Memory B cell (primary cell): ENCODE measurements around the gene DDX23.
"Not testable (repeated sequence)": the region's sequence is repeated elsewhere in the genome, so short reads cannot be mapped to it uniquely, and the experiment has no call there.

ENCODE experiments used
- ATAC-seq: fragments of 150-1000 bp; cut with Tn5 transposase; 2 replicates; pipeline ENCODE4 v1.10.0; 2021; ENCODE audit warnings: low read depth, mild to moderate bottlenecking, moderate library complexity
- DNase-seq, 2 donors: peaks; one replicate each; pipeline ENCODE4 v3.0.0; 2022; ENCODE audit warnings: low spot score in 2 of 2
- H3K27ac Mint-ChIP-seq: one replicate; pipeline ENCODE4 v1.8.0; 2022; ENCODE audit warnings: mild to moderate bottlenecking, moderate library complexity, mixed read lengths
- H3K27me3 Mint-ChIP-seq: one replicate; pipeline ENCODE4 v1.8.0; 2022; ENCODE audit warnings: mixed read lengths
- H3K36me3 Mint-ChIP-seq: one replicate; pipeline ENCODE4 v1.8.0; 2022; ENCODE audit warnings: mild to moderate bottlenecking, mixed read lengths
- H3K4me1 Mint-ChIP-seq: one replicate; pipeline ENCODE4 v1.8.0; 2022; ENCODE audit warnings: mixed read lengths
- H3K4me3 Mint-ChIP-seq: one replicate; pipeline ENCODE4 v1.8.0; 2022; ENCODE audit warnings: mild to moderate bottlenecking, moderate library complexity, mixed read lengths
- H3K9me3 Mint-ChIP-seq: one replicate; pipeline ENCODE4 v1.8.0; 2022; ENCODE audit warnings: mixed read lengths

The DDX23 gene

GRCh38 chr12:48854932-48855331 is 3.0 kb upstream of the DDX23 start:
- ATAC-seq, H3K27ac Mint-ChIP-seq, H3K9me3 Mint-ChIP-seq, H3K4me3 Mint-ChIP-seq, H3K36me3 Mint-ChIP-seq, H3K27me3 Mint-ChIP-seq, DNase-seq: not testable (repeated sequence)
- peaks cover 24% of the 10 kb centered on the region for H3K4me1 Mint-ChIP-seq

DNA sequence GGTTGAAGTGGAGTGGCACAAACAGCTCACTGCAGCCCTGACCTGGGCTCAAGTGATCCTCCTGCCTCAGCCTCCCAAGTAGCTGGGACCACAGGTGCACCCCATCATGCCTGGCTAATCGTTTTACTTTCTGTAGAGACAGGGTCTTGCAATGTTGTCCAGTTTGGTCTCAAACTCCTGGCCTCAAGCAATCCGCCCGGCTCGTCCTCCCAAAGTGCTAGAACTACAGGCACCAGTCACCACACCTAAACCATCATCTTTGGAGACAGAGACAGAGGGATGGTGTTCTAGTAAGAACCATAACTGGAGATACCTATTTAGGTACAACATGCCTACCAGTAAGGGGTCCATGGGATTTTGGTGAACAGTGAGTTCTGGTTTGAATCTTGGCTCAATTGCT is 2.5 kb upstream of the DDX23 start:
- no peak for DNase-seq
- Mint-ChIP-seq H3K36me3 (peaks cover 7% of the 10 kb centered on the region), H3K27ac (no peak overlapping the region), H3K27me3 (no peaks in the 10 kb centered on the region), H3K9me3 (no peaks in the 10 kb centered on the region), H3K4me3 (no peak overlapping the region), H3K4me1 (peaks cover 26% of the 10 kb centered on the region)
- ATAC-seq = no peak

DNA sequence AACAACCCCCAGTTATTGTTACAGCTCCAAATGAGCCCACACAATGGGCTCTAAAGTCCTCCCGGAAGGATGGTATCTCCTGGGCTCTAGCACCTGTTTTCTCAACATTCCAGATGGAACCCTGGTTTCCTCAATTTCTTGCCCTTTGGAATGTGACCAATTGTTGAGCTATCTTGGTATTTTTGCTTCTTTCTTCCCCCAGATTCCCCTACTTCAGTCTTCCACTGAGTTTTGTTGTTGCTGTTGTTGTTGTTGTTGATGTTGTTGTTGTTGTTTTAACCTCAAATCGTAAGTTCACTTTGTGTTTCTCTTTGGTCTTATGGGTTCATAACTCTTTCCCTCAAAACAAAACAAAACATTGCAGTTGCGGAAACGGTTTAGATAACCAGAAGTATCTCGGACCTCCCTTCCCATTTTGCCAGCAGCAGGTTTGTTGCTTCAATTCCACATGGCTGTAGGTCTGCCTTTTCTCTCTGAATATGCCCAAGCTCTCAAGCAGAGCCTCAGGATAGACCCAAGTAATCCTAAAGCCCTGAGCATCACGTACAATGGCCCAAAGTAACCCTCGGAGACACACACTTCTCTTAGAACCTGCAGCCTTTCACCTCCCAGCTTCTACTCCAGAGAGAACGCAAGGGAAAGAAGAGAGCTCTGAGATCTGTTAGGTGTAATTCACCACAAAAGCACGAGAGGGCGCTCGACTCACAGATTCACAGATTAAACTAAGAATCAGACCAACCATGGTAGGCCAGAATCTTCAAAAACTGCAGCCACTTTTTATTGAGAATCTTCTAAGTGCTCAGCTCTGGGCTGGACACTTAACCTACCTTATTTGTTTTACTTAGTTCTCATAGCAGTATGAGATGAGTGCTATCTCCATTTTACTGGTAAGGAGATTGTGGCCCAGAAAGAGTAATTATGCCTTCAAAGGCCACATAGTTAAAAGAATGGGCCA is 1.0 kb upstream of the DDX23 start:
- Mint-ChIP-seq H3K27ac (peak overlapping the region; percentile 98), H3K4me1 (peaks cover 30% of the 10 kb centered on the region), H3K36me3 (peaks cover 10% of the 10 kb centered on the region), H3K27me3 (no peaks in the 10 kb centered on the region), H3K4me3 (peak overlapping the region; percentile 99), H3K9me3 (no peaks in the 10 kb centered on the region)
- peak; percentile 31 for ATAC-seq
- peak; percentile 89 to 91 for DNase-seq

DNA sequence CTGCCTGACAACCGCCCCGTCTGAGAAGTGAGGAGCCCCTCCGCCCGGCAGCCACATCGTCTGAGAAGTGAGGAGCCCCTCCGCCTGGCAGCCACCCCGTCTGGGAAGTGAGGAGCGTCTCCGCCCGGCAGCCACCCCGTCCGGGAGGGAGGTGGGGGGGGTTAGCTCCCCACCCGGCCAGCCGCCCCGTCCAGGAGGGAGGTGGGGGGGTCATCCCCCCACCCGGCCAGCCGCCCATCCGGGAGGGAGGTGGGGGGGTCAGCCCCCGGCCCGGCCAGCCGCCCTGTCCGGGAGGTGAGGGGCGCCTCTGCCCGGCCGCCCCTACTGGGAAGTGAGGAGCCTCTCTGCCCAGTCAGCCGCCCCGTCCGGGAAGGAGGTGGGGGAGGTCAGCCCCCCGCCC is 9.9 kb downstream of the DDX23 start:
- H3K36me3 Mint-ChIP-seq = peaks cover 26% of the 10 kb centered on the region
- H3K9me3 Mint-ChIP-seq, ATAC-seq, H3K4me3 Mint-ChIP-seq, H3K27ac Mint-ChIP-seq, DNase-seq, H3K4me1 Mint-ChIP-seq, H3K27me3 Mint-ChIP-seq: not testable (repeated sequence)

GRCh38 chr12:48838048-48838447 is 13.9 kb downstream of the DDX23 start:
- H3K27me3 Mint-ChIP-seq = no peaks in the 10 kb centered on the region
- peaks cover 35% of the 10 kb centered on the region for H3K36me3 Mint-ChIP-seq
- H3K27ac Mint-ChIP-seq = no peak overlapping the region
- no peak overlapping the region for H3K4me3 Mint-ChIP-seq
- no peak for ATAC-seq
- no peak for DNase-seq
- no peaks in the 10 kb centered on the region for H3K9me3 Mint-ChIP-seq
- no peaks in the 10 kb centered on the region for H3K4me1 Mint-ChIP-seq

DNA sequence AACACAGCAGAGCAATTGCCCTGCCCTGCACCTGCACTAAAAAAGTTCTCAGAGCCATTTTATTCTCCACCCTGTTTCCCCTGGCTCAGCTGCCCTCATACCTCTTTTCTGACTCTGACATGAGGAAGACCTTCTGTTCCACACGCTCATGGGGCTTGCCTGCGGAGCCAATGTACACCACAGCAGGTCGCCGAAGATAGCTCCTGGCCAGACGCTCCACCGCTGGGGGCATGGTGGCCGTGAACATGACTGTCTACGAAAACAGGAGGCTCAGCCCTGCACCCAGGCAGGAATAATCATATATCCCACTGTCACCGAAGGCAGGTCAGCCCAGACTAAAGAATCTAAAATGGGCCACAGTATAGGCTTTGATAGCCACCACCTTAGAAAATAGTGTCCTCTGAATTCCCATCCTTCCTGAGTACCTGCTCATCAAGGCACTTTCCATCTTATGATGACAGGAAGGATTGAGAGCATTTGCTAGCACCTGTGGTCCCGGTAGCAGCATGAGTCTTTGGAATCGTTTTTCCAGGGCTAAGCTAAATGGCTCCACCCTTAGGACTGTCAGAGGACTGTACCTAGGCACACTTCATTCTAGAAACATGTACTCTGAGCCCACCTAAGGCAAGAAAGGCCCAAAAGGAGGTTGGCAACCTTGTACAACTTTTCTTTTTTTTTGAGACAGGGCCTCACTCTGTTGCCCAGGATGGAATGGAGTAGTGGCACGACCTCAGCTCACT is 19.5 kb downstream of the DDX23 start:
- H3K4me1 Mint-ChIP-seq = no peaks in the 10 kb centered on the region
- peaks cover 42% of the 10 kb centered on the region for H3K36me3 Mint-ChIP-seq
- H3K9me3 Mint-ChIP-seq = no peaks in the 10 kb centered on the region
- H3K27me3 Mint-ChIP-seq = no peaks in the 10 kb centered on the region
- H3K27ac Mint-ChIP-seq = no peak overlapping the region
- DNase-seq (no peak), ATAC-seq (no peak)
- H3K4me3 Mint-ChIP-seq = no peak overlapping the region

- Mint-ChIP-seq H3K27me3 (no peaks in the 10 kb centered on the region), H3K27ac (no peak overlapping the region), H3K4me1 (no peaks in the 10 kb centered on the region), H3K36me3 (peaks cover 33% of the 10 kb centered on the region), H3K4me3 (no peak overlapping the region), H3K9me3 (no peaks in the 10 kb centered on the region)
- ATAC-seq (no peak), DNase-seq (no peak)
Observed at GRCh38 chr12:48831257-48831656, 20.7 kb downstream of the DDX23 start.

DNA sequence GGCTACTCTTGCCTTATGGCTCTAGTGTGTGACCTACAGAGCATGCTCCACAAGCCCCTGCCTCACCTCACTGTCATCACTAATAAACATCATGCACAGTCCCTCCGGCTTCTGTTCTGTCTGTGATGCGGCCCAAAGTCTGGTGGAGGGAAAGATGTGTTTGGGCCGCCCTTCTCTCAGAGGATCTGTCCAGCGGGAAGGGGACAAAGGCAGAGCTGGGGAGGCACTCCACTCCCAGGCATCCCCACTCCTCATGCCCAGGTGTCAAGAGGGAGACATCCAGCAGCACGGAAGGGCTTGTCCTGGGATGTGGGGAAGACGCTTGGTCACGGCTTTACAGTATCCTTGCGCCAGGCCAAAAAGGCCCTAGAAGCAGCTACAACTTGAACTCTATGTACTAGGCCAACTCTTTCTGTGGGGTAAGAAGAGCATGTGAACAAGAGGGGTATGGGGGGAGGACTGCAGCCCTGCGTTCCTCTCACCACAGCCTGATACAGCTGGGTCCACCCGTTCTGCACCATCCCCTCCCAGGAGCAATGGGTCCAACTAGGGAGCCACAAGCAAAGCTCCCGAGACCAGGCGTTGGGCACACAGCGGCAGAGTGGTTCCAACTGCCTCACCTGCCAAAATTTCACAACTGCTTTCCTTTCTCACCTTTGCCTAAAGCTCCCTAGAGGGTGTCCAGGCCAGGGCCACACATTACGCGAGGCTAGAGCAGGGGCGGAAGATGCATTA is 23.0 kb downstream of the DDX23 start:
- peaks cover 25% of the 10 kb centered on the region for H3K36me3 Mint-ChIP-seq
- DNase-seq (no peak), ATAC-seq (no peak)
- no peak overlapping the region for H3K4me3 Mint-ChIP-seq
- peaks cover 4% of the 10 kb centered on the region for H3K4me1 Mint-ChIP-seq
- H3K9me3 Mint-ChIP-seq = no peaks in the 10 kb centered on the region
- no peaks in the 10 kb centered on the region for H3K27me3 Mint-ChIP-seq
- no peak overlapping the region for H3K27ac Mint-ChIP-seq

- Mint-ChIP-seq H3K4me3 (no peak overlapping the region), H3K27ac (no peak overlapping the region), H3K27me3 (no peaks in the 10 kb centered on the region), H3K9me3 (no peaks in the 10 kb centered on the region), H3K4me1 (peaks cover 4% of the 10 kb centered on the region), H3K36me3 (peaks cover 23% of the 10 kb centered on the region)
- DNase-seq (no peak), ATAC-seq (no peak)
Observed at GRCh38 chr12:48828293-48828692, 23.7 kb downstream of the DDX23 start.

GRCh38 chr12:48827513-48828096 is 24.4 kb downstream of the DDX23 start:
- Mint-ChIP-seq H3K27me3 (no peaks in the 10 kb centered on the region), H3K4me3 (no peak overlapping the region), H3K4me1 (peaks cover 4% of the 10 kb centered on the region), H3K36me3 (peaks cover 21% of the 10 kb centered on the region), H3K27ac (no peak overlapping the region), H3K9me3 (no peaks in the 10 kb centered on the region)
- no peak for ATAC-seq
- no peak for DNase-seq

GRCh38 chr12:48827026-48827425 is 24.9 kb downstream of the DDX23 start:
- Mint-ChIP-seq H3K9me3 (no peaks in the 10 kb centered on the region), H3K4me3 (no peak overlapping the region), H3K27me3 (no peaks in the 10 kb centered on the region), H3K4me1 (peaks cover 4% of the 10 kb centered on the region), H3K36me3 (peaks cover 17% of the 10 kb centered on the region), H3K27ac (no peak overlapping the region)
- no peak for DNase-seq
- ATAC-seq = no peak

GRCh38 chr12:48826209-48826855 is 25.6 kb downstream of the DDX23 start:
- Mint-ChIP-seq H3K36me3 (peaks cover 14% of the 10 kb centered on the region), H3K9me3 (no peaks in the 10 kb centered on the region), H3K27me3 (no peaks in the 10 kb centered on the region), H3K27ac (no peak overlapping the region), H3K4me3 (no peak overlapping the region), H3K4me1 (peaks cover 4% of the 10 kb centered on the region)
- no peak for ATAC-seq
- DNase-seq = no peak

DNA sequence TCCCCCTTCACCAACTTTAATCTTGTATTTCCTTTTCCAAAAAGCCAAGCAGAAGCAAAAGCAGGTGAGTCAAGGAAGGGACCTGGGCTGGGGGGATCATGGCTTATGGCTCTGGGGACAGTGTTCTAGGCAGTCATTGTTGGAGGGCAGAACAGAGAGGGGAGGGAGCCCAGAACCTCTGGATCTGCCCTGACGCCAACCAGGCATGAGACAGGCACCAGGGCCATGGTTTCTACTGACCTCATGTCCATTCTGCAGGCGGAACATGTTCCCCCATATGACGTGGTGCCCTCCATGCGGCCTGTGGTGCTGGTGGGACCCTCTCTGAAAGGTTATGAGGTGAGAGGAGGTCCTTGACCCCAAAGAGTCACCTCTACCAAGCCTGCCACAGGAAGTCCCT is 27.1 kb downstream of the DDX23 start:
- Mint-ChIP-seq H3K4me1 (peaks cover 4% of the 10 kb centered on the region), H3K27me3 (no peaks in the 10 kb centered on the region), H3K9me3 (no peaks in the 10 kb centered on the region), H3K36me3 (peaks cover 6% of the 10 kb centered on the region), H3K27ac (no peak overlapping the region), H3K4me3 (no peak overlapping the region)
- DNase-seq (no peak), ATAC-seq (no peak)
